Stomach smooth muscle (tissue), 2 donors: Measurements from ENCODE around the gene SEPHS2.
A peak's percentile ranks its signal among the peaks of the same experiment; 100 is the strongest.

Experiments
- H3K27ac ChIP-seq: one replicate; pipeline ENCODE4 v1.7.0; 2013; ENCODE audit warnings: mild to moderate bottlenecking, low read length, inconsistent platforms
- H3K27me3 ChIP-seq, 2 donors: one replicate each; pipeline ENCODE4 v1.7.0; 2013; ENCODE audit warnings: low read length in 2 of 2; ENCODE audit not compliant: insufficient read depth in 2 of 2, control insufficient read depth in 1 of 2
- H3K36me3 ChIP-seq, 2 donors: one replicate each; pipeline ENCODE4 v1.7.0; 2013; ENCODE audit warnings: low read length in 2 of 2; ENCODE audit not compliant: control insufficient read depth in 2 of 2, insufficient read depth in 2 of 2
- H3K4me1 ChIP-seq: one replicate; pipeline ENCODE4 v1.7.0; 2013; ENCODE audit warnings: low read length; ENCODE audit not compliant: control insufficient read depth, insufficient read depth
- H3K4me3 ChIP-seq, 2 donors: one replicate each; pipeline ENCODE4 v1.7.0; 2013; ENCODE audit warnings: low read length in 2 of 2
- H3K9ac ChIP-seq, 2 donors: one replicate each; pipeline ENCODE4 v1.7.0; 2013; ENCODE audit warnings: low read length in 2 of 2, mild to moderate bottlenecking in 1 of 2
- H3K9me3 ChIP-seq, 2 donors: one replicate each; pipeline ENCODE4 v1.7.0; 2013; ENCODE audit warnings: low read length in 2 of 2; ENCODE audit not compliant: control insufficient read depth in 2 of 2
- donor health status: healthy.
- donor health status: Pancreatic carcinoma.

SEPHS2 gene

GRCh38 chr16:30413112-30413806, 32.4 kb downstream of the SEPHS2 start:
- H3K9me3 ChIP-seq, result no peaks in the 10 kb centered on the region

GRCh38 chr16:30409125-30410060, 36.3 kb downstream of the SEPHS2 start:
- H3K4me1 ChIP-seq, result peaks cover 27% of the 10 kb centered on the region
- peak overlapping the region; percentile 7 to 36 for H3K9ac ChIP-seq
- H3K36me3 ChIP-seq, result peaks cover 13% of the 10 kb centered on the region in 2 donors
- peak overlapping the region in 1 of 2 donors; percentile 47 for H3K4me3 ChIP-seq
- H3K27ac ChIP-seq, result no peak overlapping the region
- H3K9me3 ChIP-seq, result no peaks in the 10 kb centered on the region
- H3K27me3 ChIP-seq, result no peaks in the 10 kb centered on the region

More at GRCh38 chr16:30413112-30413806, 32.4 kb downstream of the SEPHS2 start:
- H3K36me3 ChIP-seq, result peaks cover 13% of the 10 kb centered on the region in 2 donors
- H3K4me1 ChIP-seq, result peaks cover 32% of the 10 kb centered on the region
- no peak overlapping the region for H3K9ac ChIP-seq
- H3K27me3 ChIP-seq, result no peaks in the 10 kb centered on the region
- no peak overlapping the region for H3K27ac ChIP-seq
- no peak overlapping the region for H3K4me3 ChIP-seq

GRCh38 chr16:30407804-30408534, 37.7 kb downstream of the SEPHS2 start:
- Histone ChIP-seq H3K9me3 (no peaks in the 10 kb centered on the region), H3K9ac (peak overlapping the region; percentile 58 to 85), H3K4me3 (peak overlapping the region; percentile 58 to 83), H3K4me1 (peaks cover 27% of the 10 kb centered on the region), H3K27ac (peak overlapping the region; percentile 87), H3K36me3 (peaks cover 3 to 5% of the 10 kb centered on the region in 2 donors), H3K27me3 (no peaks in the 10 kb centered on the region)

- peaks cover 26% of the 10 kb centered on the region for H3K4me1 ChIP-seq
Measured at GRCh38 chr16:30407102-30407803, 38.4 kb downstream of the SEPHS2 start, which contains the start of gene ZNF771. TSS of gene ZNF771 (plus strand) at chr16:30407606. CDS start at chr16:30408054, 448 bp downstream.

GRCh38 chr16:30406795-30407101, 38.9 kb downstream of the SEPHS2 start:
- Histone ChIP-seq H3K27me3 (no peaks in the 10 kb centered on the region), H3K9ac (peak overlapping the region; percentile 56 to 83), H3K9me3 (no peaks in the 10 kb centered on the region), H3K36me3 (peaks cover 2 to 4% of the 10 kb centered on the region in 2 donors), H3K4me1 (peaks cover 25% of the 10 kb centered on the region), H3K27ac (peak overlapping the region; percentile 87), H3K4me3 (peak overlapping the region; percentile 58 to 83)

More at GRCh38 chr16:30407102-30407803, 38.4 kb downstream of the SEPHS2 start, which contains the start of gene ZNF771:
- Histone ChIP-seq H3K4me3 (peak within 1 kb of the TSS; percentile 58 to 83), H3K9me3 (no peaks in the 10 kb centered on the region), H3K27me3 (no peaks in the 10 kb centered on the region), H3K9ac (peak within 1 kb of the TSS; percentile 58 to 85), H3K36me3 (peaks cover 3 to 5% of the 10 kb centered on the region in 2 donors), H3K27ac (peak within 1 kb of the TSS; percentile 87)

GRCh38 chr16:30401768-30402425, 43.8 kb downstream of the SEPHS2 start:
- Histone ChIP-seq H3K9ac (no peak overlapping the region), H3K27me3 (no peaks in the 10 kb centered on the region), H3K9me3 (no peaks in the 10 kb centered on the region), H3K27ac (no peak overlapping the region), H3K4me1 (peaks cover 24% of the 10 kb centered on the region), H3K36me3 (peaks cover 6 to 15% of the 10 kb centered on the region in 2 donors), H3K4me3 (no peak overlapping the region)

GRCh38 chr16:30399435-30400186, 46.1 kb downstream of the SEPHS2 start:
- peaks cover 33% of the 10 kb centered on the region for H3K4me1 ChIP-seq
- H3K4me3 ChIP-seq, result peak overlapping the region; percentile 79 to 86
- peak overlapping the region; percentile 98 for H3K27ac ChIP-seq
- no peaks in the 10 kb centered on the region for H3K27me3 ChIP-seq
- H3K9ac ChIP-seq, result peak overlapping the region; percentile 71 to 90
- no peaks in the 10 kb centered on the region for H3K9me3 ChIP-seq
- peaks cover 6 to 16% of the 10 kb centered on the region in 2 donors for H3K36me3 ChIP-seq

GRCh38 chr16:30398661-30399434, 46.8 kb downstream of the SEPHS2 start:
- peak overlapping the region; percentile 98 for H3K27ac ChIP-seq
- no peaks in the 10 kb centered on the region for H3K9me3 ChIP-seq
- H3K9ac ChIP-seq, result peak overlapping the region; percentile 71 to 90
- H3K4me1 ChIP-seq, result peaks cover 39% of the 10 kb centered on the region
- H3K27me3 ChIP-seq, result no peaks in the 10 kb centered on the region
- peak overlapping the region in 1 of 2 donors; percentile 8 for H3K4me3 ChIP-seq
- peaks cover 6 to 16% of the 10 kb centered on the region in 2 donors for H3K36me3 ChIP-seq
